SJCRH30 (cell line): ENCODE measurements around the gene NCEH1. TPM values are rescaled to one million over a fixed set of nuclear protein-coding genes. Genes with fewer than 3 reads are reported as not detected.

Experiments
- DNase-seq, 2 experiments: peaks; one replicate each; pipeline ENCODE4 v3.0.0-alpha.2; 2015 to 2020
- H3K27ac ChIP-seq: fragments of 250-450 bp; sonication (Bioruptor Pico); 2 replicates; pipeline ENCODE4 v1.5.1; 2020; ENCODE audit warnings: mild to moderate bottlenecking, moderate library complexity
- H3K27me3 ChIP-seq: fragments of 250-450 bp; sonication (Bioruptor Pico); 2 replicates; pipeline ENCODE4 v1.5.1; 2020; ENCODE audit warnings: mild to moderate bottlenecking, moderate library complexity
- H3K36me3 ChIP-seq: fragments of 250-450 bp; sonication (Bioruptor Pico); 2 replicates; pipeline ENCODE4 v1.5.1; 2020; ENCODE audit warnings: mild to moderate bottlenecking, moderate library complexity
- H3K4me1 ChIP-seq: fragments of 250-450 bp; sonication (Bioruptor Pico); 2 replicates; pipeline ENCODE4 v1.5.1; 2020; ENCODE audit warnings: mild to moderate bottlenecking, moderate library complexity
- H3K4me3 ChIP-seq: fragments of 250-450 bp; sonication (Bioruptor Pico); 2 replicates; pipeline ENCODE4 v1.5.1; 2020; ENCODE audit warnings: mild to moderate bottlenecking, moderate library complexity
- H3K9me3 ChIP-seq: fragments of 250-450 bp; sonication (Bioruptor Pico); replicated peaks from 2 replicates; pipeline ENCODE4 v1.5.1; 2020; ENCODE audit warnings: mild to moderate bottlenecking, moderate library complexity
- total RNA-seq: library from RNA; depleted of rRNA; stranded (reverse); fragments of >200 nt; shearing (Covaris generic); gene quantifications from 2 replicates; pipeline ENCODE4 v1.2.3, GENCODE V29; 2014; rRNA removed

NCEH1 gene
- total RNA-seq, 1 experiment from 2014 or later: 1.4 TPM

GRCh38 chr3:172586436-172586835 is 124.4 kb downstream of the NCEH1 start:
- Histone ChIP-seq H3K4me3 (no peak overlapping the region), H3K4me1 (no peaks in the 10 kb centered on the region), H3K36me3 (no peaks in the 10 kb centered on the region), H3K9me3 (no peaks in the 10 kb centered on the region), H3K27ac (no peak overlapping the region), H3K27me3 (no peaks in the 10 kb centered on the region)
- DNase-seq: no peak

- DNase-seq: no peak
- no peak overlapping the region for H3K4me3 ChIP-seq
- no peak overlapping the region for H3K27ac ChIP-seq
- no peaks in the 10 kb centered on the region for H3K9me3 ChIP-seq
- no peaks in the 10 kb centered on the region for H3K36me3 ChIP-seq
- no peaks in the 10 kb centered on the region for H3K4me1 ChIP-seq
- H3K27me3 ChIP-seq: no peaks in the 10 kb centered on the region
These were observed 124.9 kb downstream of the NCEH1 start for GRCh38 chr3:172585954-172586353.

- Histone ChIP-seq H3K36me3 (no peaks in the 10 kb centered on the region), H3K4me1 (no peaks in the 10 kb centered on the region)
- DNase-seq: no peak
These were observed 128.2 kb downstream of the NCEH1 start for GRCh38 chr3:172582712-172583111.

GRCh38 chr3:172581757-172582166 is 129.1 kb downstream of the NCEH1 start:
- Histone ChIP-seq H3K36me3 (no peaks in the 10 kb centered on the region), H3K4me3 (no peak overlapping the region), H3K9me3 (no peaks in the 10 kb centered on the region), H3K27ac (no peak overlapping the region), H3K27me3 (no peaks in the 10 kb centered on the region), H3K4me1 (no peaks in the 10 kb centered on the region)
- no peak for DNase-seq

More at GRCh38 chr3:172582712-172583111, 128.2 kb downstream of the NCEH1 start:
- no peaks in the 10 kb centered on the region for H3K9me3 ChIP-seq
- no peaks in the 10 kb centered on the region for H3K27me3 ChIP-seq
- no peak overlapping the region for H3K4me3 ChIP-seq
- no peak overlapping the region for H3K27ac ChIP-seq

GRCh38 chr3:172580680-172581401 is 130.0 kb downstream of the NCEH1 start:
- H3K36me3 ChIP-seq: no peaks in the 10 kb centered on the region
- H3K27ac ChIP-seq: no peak overlapping the region
- H3K27me3 ChIP-seq: no peaks in the 10 kb centered on the region
- no peaks in the 10 kb centered on the region for H3K9me3 ChIP-seq
- no peak overlapping the region for H3K4me3 ChIP-seq
- no peaks in the 10 kb centered on the region for H3K4me1 ChIP-seq
- no peak for DNase-seq

Other genes with a start within 250 kb of the NCEH1 start
- gene TNFSF10, start 187.6 kb downstream of the NCEH1 start, total RNA-seq: not detected in 2 replicates
- 43.5 and 43.9 TPM in 2 replicates for gene ECT2, start 39.7 kb upstream of the NCEH1 start, total RNA-seq